Prostate gland (tissue), 2 donors: ENCODE measurements around the gene GFPT2. TPM values are rescaled to one million over a fixed set of nuclear protein-coding genes. Genes with fewer than 3 reads are reported as not detected.

Source experiments
- DNase-seq: peaks from one replicate; pipeline ENCODE4 v3.0.0-alpha.2; 2019; ENCODE audit warnings: low spot score
- H3K27ac ChIP-seq, 2 donors: fragments of 200-600 bp; sonication (generic); 2 replicates each; pipeline ENCODE4 v1.5.1; 2017 to 2019
- H3K27me3 ChIP-seq: fragments of 200-600 bp; sonication (generic); replicated peaks from 2 replicates; pipeline ENCODE4 v1.5.1; 2019; ENCODE audit not compliant: insufficient read depth
- H3K36me3 ChIP-seq, 2 donors: fragments of 200-600 bp; sonication (generic); 1 replicate in 1 of 2; 2 replicates in 1 of 2; pipeline versions ENCODE4 v1.5.1 to v1.8.1; 2017 to 2019
- H3K4me1 ChIP-seq: fragments of 200-600 bp; sonication (generic); replicated peaks from 2 replicates; pipeline ENCODE4 v1.5.1; 2019
- H3K4me3 ChIP-seq, 2 donors: fragments of 200-600 bp; sonication (generic); 2 replicates each; pipeline ENCODE4 v1.5.1; 2017 to 2019
- H3K9me3 ChIP-seq: fragments of 200-600 bp; sonication (generic); 2 replicates; pipeline ENCODE4 v1.5.1; 2017
- POLR2A ChIP-seq: fragments of 450-650 bp; IDR thresholded peaks from one replicate; pipeline ENCODE4 v1.6.1; 2016; ENCODE audit warnings: antibody characterized with exemption, mild to moderate bottlenecking
- POLR2AphosphoS5 ChIP-seq: sonication (generic); formaldehyde crosslinking; IDR thresholded peaks from one replicate; pipeline ENCODE4 v1.6.1; 2017; ENCODE audit warnings: antibody characterized with exemption
- WGBS: methylation state at CpG from one replicate; pipeline ENCODE4 v1.1.5; 2018; 5-methylcytosine and 5-hydroxymethylcytosine counted together
- intact Hi-C: fragments of 100-400 bp; cut with DNase I; formaldehyde crosslinking; loops from one replicate; pipeline ENCODE4 v1.14.2; 2022
- total RNA-seq, 2 donors: library from RNA; depleted of rRNA; stranded (reverse); fragments of >200 nt; gene quantifications; one replicate each; pipeline ENCODE4 v1.1.0, GENCODE V29; 2016
- TF ChIP-seq, protein P1 (sequence below), 4 experiments: fragments of 200-600 bp in 2 of 4; fragments of 450-650 bp in 2 of 4; sonication (generic) in 2 of 4; IDR thresholded peaks; 1 replicate in 3 of 4; 2 replicates in 1 of 4; pipeline ENCODE4 v1.5.1; 2016 to 2019; ENCODE audit warnings: antibody characterized with exemption in 4 of 4, mild to moderate bottlenecking in 2 of 4, moderate library complexity in 2 of 4

The GFPT2 gene
- total RNA-seq, 2 donors from 2014 or later: 3.2 to 14.0 TPM

DNA sequence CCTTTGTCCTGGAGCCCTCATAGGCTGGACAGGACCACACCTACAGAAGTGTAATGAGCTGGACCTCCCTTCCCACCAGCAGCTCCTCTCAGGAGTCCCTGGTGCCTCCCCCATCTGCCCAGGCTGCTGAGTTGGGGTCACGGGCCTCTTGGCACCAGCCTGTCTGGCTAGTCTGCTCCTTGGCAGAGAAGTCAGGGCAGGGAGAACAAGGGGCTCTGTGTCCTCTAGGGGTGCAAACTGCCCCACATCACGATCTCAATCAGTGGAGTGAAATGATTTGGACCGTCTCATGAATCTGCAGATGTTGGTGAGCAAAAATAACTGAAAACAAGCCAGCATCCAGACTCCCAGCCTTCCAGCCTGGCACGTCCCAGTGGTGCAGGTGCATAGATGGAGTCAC, 14.9 kb upstream of the GFPT2 start:
- H3K27me3 ChIP-seq: no peaks in the 10 kb centered on the region
- no peak overlapping the region for H3K27ac ChIP-seq
- H3K36me3 ChIP-seq: no peaks in the 10 kb centered on the region
- intact Hi-C loops: no loop called here
- 70% methylated on average over 4 of the region's 4 CpGs for WGBS
- no peak overlapping the region for H3K4me3 ChIP-seq
- H3K4me1 ChIP-seq: no peaks in the 10 kb centered on the region
- H3K9me3 ChIP-seq: no peaks in the 10 kb centered on the region
- TF ChIP-seq, protein P1, sequence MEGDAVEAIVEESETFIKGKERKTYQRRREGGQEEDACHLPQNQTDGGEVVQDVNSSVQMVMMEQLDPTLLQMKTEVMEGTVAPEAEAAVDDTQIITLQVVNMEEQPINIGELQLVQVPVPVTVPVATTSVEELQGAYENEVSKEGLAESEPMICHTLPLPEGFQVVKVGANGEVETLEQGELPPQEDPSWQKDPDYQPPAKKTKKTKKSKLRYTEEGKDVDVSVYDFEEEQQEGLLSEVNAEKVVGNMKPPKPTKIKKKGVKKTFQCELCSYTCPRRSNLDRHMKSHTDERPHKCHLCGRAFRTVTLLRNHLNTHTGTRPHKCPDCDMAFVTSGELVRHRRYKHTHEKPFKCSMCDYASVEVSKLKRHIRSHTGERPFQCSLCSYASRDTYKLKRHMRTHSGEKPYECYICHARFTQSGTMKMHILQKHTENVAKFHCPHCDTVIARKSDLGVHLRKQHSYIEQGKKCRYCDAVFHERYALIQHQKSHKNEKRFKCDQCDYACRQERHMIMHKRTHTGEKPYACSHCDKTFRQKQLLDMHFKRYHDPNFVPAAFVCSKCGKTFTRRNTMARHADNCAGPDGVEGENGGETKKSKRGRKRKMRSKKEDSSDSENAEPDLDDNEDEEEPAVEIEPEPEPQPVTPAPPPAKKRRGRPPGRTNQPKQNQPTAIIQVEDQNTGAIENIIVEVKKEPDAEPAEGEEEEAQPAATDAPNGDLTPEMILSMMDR (IDR thresholded peaks at IDR 0.05): no peak
- DNase-seq: no peak

DNA sequence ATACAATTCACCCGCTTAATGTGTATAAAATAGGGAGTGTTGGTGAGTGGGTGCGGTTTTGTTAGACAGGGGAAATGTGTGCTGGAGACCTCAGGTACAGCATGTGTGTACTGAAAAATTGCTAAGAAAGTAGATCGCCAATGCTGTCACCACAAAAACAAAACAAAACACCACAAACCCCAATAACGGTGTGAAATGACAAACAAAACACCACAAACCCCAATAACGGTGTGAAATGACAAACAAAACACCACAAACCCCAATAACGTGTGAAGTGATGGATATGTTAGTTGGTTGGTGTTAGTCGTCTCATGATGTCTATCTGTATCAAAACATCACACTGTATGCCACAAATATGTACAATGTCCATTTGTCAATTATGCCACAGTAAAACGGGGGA, 14.2 kb upstream of the GFPT2 start:
- no peak overlapping the region for H3K4me3 ChIP-seq
- no peak for DNase-seq
- H3K27me3 ChIP-seq: no peaks in the 10 kb centered on the region
- WGBS: 94% methylated on average over 8 of the region's 8 CpGs
- intact Hi-C loops: no loop called here
- no peaks in the 10 kb centered on the region for H3K9me3 ChIP-seq
- no peaks in the 10 kb centered on the region for H3K4me1 ChIP-seq
- no peaks in the 10 kb centered on the region for H3K36me3 ChIP-seq
- H3K27ac ChIP-seq: no peak overlapping the region
- TF ChIP-seq, protein P1 (IDR thresholded peaks at IDR 0.05): no peak
- no peak for TF ChIP-seq POLR2AphosphoS5
- TF ChIP-seq POLR2A: no peak

DNA sequence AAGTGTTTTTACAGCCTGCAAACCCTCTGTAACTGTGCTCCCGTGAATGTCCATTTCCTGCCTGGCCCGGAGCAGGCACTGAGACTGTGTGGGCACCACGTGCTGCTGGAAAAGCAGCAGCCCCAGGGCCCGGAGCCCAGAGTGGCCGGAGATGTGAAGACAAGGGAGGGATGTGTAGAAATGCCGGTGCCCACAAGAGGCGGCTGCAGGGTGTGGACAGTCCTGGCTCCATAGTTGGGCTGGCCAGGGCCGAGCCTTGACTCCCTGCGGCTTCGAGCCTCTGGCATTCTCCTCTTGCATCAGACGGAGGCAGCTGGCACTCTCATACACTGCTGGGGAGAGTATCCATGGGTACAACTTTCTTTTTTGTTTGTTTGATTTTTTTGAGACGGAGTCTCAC, 13.2 kb upstream of the GFPT2 start:
- intact Hi-C loops: no loop called here
- no peak for DNase-seq
- WGBS: 26% methylated on average over 12 of the region's 12 CpGs
- no peaks in the 10 kb centered on the region for H3K36me3 ChIP-seq
- TF ChIP-seq, protein P1 (IDR thresholded peaks at IDR 0.05): no peak
- TF ChIP-seq POLR2A (no peak), POLR2AphosphoS5 (no peak)
- no peaks in the 10 kb centered on the region for H3K9me3 ChIP-seq
- H3K4me1 ChIP-seq: no peaks in the 10 kb centered on the region
- no peak overlapping the region for H3K4me3 ChIP-seq
- no peak overlapping the region for H3K27ac ChIP-seq
- H3K27me3 ChIP-seq: no peaks in the 10 kb centered on the region

DNA sequence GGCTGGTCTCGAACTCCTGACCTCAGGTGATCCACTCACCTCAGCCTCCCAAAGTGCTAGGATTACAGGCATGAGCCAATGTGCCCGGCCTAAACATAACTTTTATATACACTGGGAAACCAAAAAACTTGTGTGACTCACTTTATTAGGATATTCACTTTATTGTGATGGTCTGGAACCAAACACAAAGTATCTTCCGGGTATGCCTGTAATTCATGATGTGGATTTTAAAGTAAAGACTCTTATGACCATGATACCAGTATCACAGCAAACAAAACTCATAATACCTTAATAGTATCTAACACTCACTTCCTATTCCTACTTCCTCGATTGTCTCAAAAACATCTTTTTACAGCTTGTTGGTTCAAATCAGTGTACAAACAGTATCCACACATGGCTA, 12.7 kb upstream of the GFPT2 start:
- TF ChIP-seq POLR2A (no peak), POLR2AphosphoS5 (no peak)
- TF ChIP-seq, protein P1 (IDR thresholded peaks at IDR 0.05): no peak
- no peaks in the 10 kb centered on the region for H3K4me1 ChIP-seq
- DNase-seq: no peak
- H3K9me3 ChIP-seq: no peaks in the 10 kb centered on the region
- no peak overlapping the region for H3K27ac ChIP-seq
- H3K27me3 ChIP-seq: no peaks in the 10 kb centered on the region
- 70% methylated on average over 4 of the region's 4 CpGs for WGBS
- no peaks in the 10 kb centered on the region for H3K36me3 ChIP-seq
- intact Hi-C loops: no loop called here
- H3K4me3 ChIP-seq: no peak overlapping the region

DNA sequence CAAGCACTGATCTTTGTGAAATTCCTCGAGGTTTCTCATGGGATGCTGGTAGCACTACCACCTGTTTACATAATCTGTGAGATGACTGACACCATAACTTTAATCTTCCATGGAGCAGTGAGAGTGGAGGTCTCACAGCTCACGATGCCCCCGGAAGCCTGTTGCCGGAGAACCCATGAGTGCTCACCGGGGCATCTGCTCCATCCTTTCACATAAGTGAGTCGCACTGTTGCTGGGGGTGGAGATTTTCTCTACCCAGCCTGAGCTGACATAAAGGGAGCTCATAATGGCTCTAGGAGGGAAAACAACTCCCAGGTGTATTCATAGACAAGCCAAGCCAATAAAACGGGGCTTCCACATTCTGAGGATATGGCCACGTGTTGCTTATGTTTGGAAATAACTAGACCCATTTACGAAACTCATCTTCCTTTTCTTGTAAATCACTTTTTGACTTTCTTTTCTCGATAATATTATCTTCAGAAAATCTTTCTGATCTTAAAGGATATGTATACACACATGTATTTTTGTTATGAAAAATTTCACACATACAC, 11.2 kb upstream of the GFPT2 start:
- no peak overlapping the region for H3K4me3 ChIP-seq
- H3K27me3 ChIP-seq: no peaks in the 10 kb centered on the region
- TF ChIP-seq, protein P1 (IDR thresholded peaks at IDR 0.05): no peak
- TF ChIP-seq POLR2AphosphoS5 (no peak), POLR2A (no peak)
- intact Hi-C loops: no loop called here
- H3K36me3 ChIP-seq: no peaks in the 10 kb centered on the region
- WGBS: 79% methylated on average over 10 of the region's 10 CpGs
- no peak for DNase-seq
- H3K9me3 ChIP-seq: no peaks in the 10 kb centered on the region
- H3K27ac ChIP-seq: no peak overlapping the region
- no peaks in the 10 kb centered on the region for H3K4me1 ChIP-seq
